ENCODE data around the gene LGMN.
"Not testable (repeated sequence)": the region's sequence is repeated elsewhere in the genome, so short reads cannot be mapped to it uniquely, and the experiment has no call there.

The LGMN gene

GRCh38 chr14:92763666-92764631 is 15.5 kb upstream of the LGMN start:
- DNase-seq (ENCODE audit: low read depth, low spot score), result not testable (repeated sequence)

GRCh38 chr14:92760524-92760805 is 12.0 kb upstream of the LGMN start:
- DNase-seq (ENCODE audit: low read depth, low spot score), result no peak

DNA sequence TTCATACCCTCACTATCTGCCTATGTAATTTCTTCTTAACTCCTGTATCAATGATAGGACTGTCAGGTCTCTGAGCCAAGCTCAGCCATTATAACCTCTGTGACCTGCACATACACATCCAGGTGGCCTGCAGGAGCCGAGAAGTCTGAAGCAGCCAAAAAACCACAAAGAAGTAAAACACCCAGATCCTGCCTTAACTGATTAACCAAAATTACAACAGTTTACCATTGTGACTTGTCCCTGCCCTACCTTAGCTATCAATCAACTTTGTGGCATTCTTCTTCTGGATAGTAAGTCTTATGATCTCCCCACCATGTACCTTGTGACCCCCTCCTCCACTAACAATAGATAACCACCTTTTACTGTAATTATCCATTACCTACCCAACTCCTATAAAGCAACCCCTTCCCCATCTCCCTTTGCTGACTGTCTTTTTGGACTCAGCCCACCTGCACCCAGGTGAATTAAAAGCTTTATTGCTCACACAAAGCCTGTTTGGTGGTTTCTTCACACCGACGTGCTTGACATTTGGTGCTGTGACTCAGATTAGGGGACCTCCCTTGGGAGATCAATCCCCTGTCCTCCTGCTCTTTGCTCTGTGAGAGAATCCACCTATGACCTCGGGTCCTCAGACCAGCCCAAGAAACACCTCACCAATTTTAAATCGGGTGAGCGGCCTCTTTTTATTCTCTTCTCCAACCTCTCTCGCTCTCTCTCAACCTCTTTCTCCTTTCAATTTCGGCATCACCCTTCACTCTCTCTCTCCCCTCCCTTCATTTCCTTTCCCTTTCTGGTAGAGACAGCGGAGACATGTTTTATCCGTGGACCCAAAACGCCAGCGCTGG is 11.5 kb upstream of the LGMN start:
- no peak for DNase-seq (ENCODE audit: low read depth, low spot score)

GRCh38 chr14:92759300-92759678 is 10.9 kb upstream of the LGMN start:
- no peak for DNase-seq (ENCODE audit: low read depth, low spot score)

GRCh38 chr14:92756446-92756845 is 8.0 kb upstream of the LGMN start:
- DNase-seq (ENCODE audit: low read depth, low spot score), result no peak

DNA sequence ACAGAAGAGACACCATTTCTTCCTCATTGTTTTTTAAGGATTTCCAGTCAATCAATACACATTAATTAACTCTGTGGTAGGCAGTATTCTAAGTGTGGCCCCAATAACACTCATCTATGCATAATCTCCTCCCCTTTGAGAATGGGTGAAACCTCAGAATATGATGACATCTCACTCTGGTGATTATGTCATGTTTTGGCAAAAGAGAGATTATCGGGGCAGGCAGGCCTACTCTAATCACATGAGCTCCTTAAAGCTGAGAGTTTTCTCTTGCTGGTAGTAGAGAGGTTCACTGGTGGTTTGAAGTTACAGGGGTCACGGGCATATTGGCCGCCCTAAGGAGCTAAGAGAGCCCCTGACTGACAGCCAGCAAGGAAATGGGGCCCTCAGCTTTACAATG is 7.1 kb upstream of the LGMN start:
- DNase-seq (ENCODE audit: low read depth, low spot score), result no peak

GRCh38 chr14:92754966-92755365 is 6.5 kb upstream of the LGMN start:
- DNase-seq (ENCODE audit: low read depth, low spot score), result no peak

- DNase-seq (ENCODE audit: low read depth, low spot score), result no peak
These were observed 4.8 kb upstream of the LGMN start for GRCh38 chr14:92753250-92753649.

DNA sequence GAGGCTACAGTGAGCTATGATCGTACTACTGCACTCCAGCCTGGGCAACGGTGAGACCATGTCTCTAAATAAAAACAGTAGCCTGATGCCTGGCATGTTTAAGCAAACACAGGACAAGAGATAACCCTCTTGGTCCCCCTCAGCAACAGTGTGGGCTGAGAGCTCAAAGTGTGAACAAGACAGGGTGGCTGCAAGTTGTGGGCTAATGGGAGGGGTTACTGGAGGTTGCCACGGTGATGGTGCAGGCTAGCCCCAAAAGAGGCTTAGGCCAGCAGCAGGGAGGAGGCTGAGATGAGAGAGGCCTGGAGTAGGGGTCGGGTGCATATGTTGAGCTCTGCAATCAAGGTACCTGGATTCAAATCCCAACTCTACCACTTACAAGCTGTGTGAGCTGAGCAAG is 3.4 kb upstream of the LGMN start:
- no peak for DNase-seq (ENCODE audit: low read depth, low spot score)

DNA sequence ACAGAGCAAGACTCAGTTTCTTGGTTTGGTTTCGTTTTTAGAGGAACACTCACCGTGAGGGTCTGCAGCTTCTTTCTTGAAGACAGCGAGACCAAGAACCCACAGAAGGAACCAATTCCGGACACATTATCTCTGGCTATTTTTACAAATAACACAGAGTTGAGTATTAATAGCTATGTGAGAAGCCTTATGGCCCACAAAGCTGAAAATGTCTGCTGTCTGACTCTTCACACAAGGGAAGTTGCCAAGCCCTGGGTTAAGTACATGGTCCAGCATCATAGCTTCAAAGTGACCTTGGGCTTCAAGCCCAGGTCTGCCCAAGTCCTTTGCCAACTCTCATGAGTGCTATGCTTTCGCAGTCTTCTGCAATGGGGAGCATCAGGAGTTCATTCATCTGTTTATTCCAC is 2.6 kb upstream of the LGMN start:
- no peak for DNase-seq (ENCODE audit: low read depth, low spot score)

GRCh38 chr14:92750222-92750728 is 1.8 kb upstream of the LGMN start:
- not testable (repeated sequence) for DNase-seq (ENCODE audit: low read depth, low spot score)

GRCh38 chr14:92747701-92748258 is 647 bp downstream of the LGMN start:
- no peak for DNase-seq (ENCODE audit: low read depth, low spot score)

DNA sequence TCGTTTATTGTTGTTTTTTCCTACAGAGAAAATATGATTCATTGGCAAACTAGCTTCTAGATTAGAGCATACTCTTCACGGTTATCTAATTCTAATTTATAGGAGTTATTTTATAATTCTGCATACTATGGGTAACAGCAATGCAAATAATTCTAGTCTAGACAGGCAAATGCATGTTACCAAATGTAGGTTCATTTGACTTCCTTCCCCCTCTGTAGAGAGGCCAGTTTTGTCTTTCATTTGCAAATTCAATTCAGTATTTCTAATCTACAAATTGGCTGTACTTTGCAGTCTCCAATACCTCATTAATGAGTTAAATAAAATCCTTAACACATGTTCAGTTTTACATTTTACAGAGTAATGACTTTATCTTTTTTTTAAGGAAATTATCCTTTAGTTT is 4.2 kb downstream of the LGMN start:
- DNase-seq (ENCODE audit: low read depth, low spot score), result no peak

- DNase-seq (ENCODE audit: low read depth, low spot score), result no peak
These were observed 8.0 kb downstream of the LGMN start for GRCh38 chr14:92740440-92740839.

GRCh38 chr14:92737619-92738188 is 10.7 kb downstream of the LGMN start:
- no peak for DNase-seq (ENCODE audit: low read depth, low spot score)

GRCh38 chr14:92737206-92737605 is 11.2 kb downstream of the LGMN start:
- no peak for DNase-seq (ENCODE audit: low read depth, low spot score)

- no peak for DNase-seq (ENCODE audit: low read depth, low spot score)
These were observed 13.1 kb downstream of the LGMN start for GRCh38 chr14:92735344-92735743.

GRCh38 chr14:92734618-92735017 is 13.8 kb downstream of the LGMN start:
- DNase-seq (ENCODE audit: low read depth, low spot score), result no peak

- no peak for DNase-seq (ENCODE audit: low read depth, low spot score)
These were observed 15.4 kb downstream of the LGMN start for GRCh38 chr14:92733007-92733406.

DNA sequence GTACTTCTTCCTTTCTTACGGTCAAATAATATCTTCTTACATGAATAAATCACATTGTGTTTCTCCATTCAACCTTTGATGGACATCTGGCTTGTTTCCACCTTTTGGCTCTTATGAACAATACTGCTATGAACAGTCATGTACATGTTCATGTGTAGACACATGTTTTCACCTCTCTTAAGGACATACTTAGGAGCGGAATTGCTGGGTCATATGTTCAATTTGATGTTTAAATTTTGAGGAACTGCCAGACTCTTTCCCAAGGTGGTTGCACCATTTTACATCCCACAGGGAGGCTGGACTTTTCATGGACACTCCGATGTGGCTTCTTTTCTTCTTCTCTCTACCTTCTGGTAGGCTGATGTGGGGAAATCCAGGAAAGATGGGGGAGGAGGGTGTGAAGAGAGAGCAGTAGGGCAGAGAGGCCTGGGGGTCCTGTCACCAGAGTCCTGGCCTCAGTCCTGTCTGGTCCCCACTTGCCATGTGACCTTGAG is 16.8 kb downstream of the LGMN start:
- no peak for DNase-seq (ENCODE audit: low read depth, low spot score)

- DNase-seq (ENCODE audit: low read depth, low spot score), result peak; percentile 38
These were observed 18.6 kb downstream of the LGMN start for GRCh38 chr14:92729634-92730358.

Data from brain pericyte (primary cell).